NK-92 (cell line): ENCODE data around the gene ZMIZ1.

Source experiments
- DNase-seq: peaks from one replicate; lab custom pipeline; 2025; ENCODE audit not compliant: unreplicated experiment; lab: John Stamatoyannopoulos, UW

The ZMIZ1 gene

GRCh38 chr10:79299397-79300241 lies 230.9 kb downstream of the ZMIZ1 start:
- no peak for DNase-seq

DNA sequence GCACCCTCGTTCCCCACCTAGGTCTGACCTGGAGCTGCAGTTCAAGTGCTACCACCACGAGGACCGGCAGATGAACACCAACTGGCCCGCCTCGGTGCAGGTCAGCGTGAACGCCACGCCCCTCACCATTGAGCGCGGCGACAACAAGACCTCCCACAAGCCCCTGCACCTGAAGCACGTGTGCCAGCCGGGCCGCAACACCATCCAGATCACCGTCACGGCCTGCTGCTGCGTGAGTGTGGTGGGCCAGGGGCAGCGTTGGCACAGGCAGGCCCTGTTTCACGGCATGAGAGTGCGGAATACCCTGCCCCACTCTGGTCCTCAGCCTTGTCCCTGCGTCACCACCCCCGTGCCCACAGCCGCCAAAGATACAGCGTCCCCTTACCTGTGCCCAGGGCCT lies 231.9 kb downstream of the ZMIZ1 start:
- no peak for DNase-seq

DNA sequence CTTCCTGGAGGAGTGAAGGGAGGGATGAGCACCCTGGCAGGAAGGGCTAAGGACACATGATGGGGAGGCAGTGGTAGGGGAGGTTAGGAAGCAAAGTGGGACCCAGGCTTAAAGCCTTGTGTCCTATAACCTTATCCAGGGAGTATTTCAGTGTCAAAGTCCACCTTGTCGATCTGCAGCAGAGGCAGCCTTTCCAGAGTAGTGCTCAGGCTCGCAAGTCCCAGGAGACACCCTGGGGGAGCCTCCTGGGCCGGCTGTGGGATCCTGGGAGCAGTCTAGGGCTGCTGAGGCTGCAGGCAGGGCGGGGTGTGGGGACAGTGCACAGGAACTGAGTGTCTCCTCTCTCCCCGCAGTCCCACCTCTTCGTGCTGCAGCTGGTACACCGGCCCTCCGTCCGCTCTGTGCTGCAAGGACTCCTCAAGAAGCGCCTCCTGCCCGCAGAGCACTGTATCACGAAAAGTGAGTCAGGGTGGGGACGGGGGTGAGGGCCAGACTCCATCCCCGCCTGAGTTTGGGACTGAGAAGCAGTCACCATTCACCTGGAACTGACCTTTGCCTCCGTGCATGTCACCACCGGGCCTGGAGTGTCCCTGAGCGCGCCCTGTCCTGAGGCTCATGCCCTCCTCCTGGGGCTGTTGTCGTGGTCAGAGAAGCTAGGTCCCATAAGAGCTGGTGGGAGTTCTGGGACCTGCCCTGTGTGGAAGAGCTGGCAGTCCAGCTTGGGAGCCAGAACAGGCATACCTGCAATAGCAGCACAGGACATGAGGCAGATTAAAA lies 233.2 kb downstream of the ZMIZ1 start:
- no peak for DNase-seq

DNA sequence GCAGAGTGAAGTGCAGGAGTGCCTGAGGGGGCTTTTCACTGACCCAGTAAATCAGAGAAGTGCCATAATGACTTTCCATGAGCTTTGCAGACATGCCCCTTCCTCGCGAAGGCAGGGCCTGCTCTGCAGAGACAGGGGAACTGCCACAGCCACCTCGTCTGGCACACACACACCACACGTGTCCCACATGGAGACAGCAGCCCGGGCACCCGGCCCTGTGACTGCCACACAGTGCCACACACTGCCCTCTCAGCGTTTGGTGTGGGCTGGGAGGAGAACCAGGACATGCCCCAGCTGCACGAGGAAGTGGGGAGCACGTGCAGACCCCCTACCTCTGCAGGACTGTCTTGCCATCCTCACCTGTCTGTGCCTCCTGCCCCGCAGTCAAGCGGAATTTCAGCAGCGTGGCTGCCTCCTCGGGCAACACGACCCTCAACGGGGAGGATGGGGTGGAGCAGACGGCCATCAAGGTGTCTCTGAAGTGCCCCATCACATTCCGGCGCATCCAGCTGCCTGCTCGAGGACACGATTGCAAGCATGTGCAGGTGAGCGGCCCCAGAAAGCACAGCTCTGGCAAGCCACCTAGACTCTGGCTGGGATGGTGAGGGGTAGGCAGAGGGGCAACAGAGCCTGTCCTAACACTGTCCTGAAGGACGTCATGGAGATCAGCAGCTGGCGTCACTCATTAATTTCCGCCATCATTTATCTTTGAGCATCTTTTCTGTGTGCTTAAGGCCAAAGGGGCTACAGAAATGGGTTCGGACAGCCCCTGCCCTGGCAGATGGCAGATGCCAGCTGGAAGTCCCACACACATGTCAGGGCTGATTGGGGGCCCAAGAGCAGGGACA lies 235.1 kb downstream of the ZMIZ1 start:
- no peak for DNase-seq

- no peak for DNase-seq
Measured at GRCh38 chr10:79304479-79305087, 235.8 kb downstream of the ZMIZ1 start.

DNA sequence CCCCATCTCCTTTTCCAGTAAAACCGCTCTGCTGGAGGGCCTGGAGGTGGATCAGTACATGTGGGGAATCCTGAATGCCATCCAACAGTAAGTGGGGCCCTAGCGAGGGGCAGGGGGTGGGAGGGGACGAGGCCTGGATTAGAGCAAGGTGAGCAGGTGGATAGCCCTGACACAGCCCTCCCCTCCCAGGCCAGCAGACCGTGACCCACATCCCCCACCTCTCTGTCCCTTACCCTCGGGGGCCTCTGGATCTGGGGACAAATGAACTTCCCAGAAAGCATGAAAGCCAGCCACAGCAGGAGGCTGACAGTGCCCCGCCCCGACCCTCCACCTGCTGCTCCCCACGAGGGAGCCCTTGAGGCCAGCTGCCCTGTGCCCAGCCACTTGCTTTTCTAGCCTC lies 236.7 kb downstream of the ZMIZ1 start:
- no peak for DNase-seq

DNA sequence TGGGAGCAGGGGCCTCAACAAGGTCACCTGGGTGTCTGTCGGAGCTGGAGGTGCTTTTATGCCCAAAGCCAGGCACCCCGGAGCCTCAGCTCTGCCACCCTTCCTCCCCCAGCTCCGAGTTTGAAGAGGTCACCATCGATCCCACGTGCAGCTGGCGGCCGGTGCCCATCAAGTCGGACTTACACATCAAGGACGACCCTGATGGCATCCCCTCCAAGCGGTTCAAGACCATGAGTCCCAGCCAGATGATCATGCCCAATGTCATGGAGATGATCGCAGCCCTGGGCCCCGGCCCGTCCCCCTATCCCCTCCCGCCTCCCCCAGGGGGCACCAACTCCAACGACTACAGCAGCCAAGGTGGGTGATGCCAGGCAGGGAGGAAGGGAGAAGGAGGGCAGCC lies 237.2 kb downstream of the ZMIZ1 start:
- no peak for DNase-seq

- no peak for DNase-seq
Measured at GRCh38 chr10:79306644-79307220, 238.0 kb downstream of the ZMIZ1 start.

DNA sequence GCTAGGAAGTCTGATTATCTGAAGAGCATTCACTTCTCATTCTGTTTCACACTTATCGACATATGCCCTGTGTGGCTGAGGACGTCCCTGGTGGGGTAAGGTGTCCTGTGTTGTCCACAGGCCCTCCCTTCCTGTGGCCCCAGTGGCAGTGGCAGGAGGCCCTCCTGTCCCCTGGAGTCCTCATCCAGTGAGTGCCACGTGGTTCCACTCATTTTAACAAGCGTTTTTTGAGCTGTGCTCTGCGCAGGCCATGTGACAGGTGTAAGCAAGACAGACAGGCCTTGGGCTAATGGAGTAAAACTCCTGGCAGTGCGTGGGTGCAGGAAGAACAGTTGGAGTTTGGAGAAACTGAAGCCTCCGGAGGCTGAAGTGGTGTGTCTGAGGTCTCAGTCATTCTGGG lies 239.2 kb downstream of the ZMIZ1 start:
- DNase-seq, result no peak

- no peak for DNase-seq
Measured at GRCh38 chr10:79308969-79309665, 240.4 kb downstream of the ZMIZ1 start.

DNA sequence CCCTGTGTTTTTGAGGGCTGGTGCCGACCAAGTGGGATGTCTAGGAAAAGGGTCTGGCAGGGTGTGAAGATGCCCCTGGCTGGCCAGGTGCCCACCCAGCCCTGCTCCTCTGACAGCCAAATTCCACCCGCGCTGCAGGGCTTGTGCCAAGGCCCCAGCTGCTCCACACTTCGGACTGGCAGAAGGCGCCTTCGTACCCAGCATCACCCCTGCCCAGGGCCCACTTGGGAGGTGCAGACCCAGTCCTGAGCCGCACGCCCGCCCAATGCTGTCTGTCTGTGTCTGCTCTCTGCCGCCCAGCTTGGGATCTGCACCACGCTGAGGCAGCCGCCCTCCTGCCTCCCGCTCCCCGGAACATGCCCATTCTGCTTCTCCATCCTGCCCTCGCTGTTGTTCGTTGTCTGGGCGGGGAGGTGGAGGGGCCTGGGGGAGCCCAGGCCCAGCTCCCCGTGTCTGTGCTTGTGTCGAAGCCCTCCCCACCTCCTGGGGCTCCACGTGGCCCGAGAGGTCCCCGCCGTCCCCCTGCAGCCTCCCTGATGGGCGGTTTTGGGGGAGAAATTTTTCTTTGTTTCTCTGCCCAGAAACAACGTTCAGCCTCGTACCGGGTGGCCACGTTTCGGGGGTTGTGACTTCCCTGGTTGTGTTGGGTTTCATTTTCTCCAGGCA lies 241.6 kb downstream of the ZMIZ1 start:
- DNase-seq, result no peak

- DNase-seq, result no peak
Measured at GRCh38 chr10:79310911-79311573, 242.3 kb downstream of the ZMIZ1 start.

DNA sequence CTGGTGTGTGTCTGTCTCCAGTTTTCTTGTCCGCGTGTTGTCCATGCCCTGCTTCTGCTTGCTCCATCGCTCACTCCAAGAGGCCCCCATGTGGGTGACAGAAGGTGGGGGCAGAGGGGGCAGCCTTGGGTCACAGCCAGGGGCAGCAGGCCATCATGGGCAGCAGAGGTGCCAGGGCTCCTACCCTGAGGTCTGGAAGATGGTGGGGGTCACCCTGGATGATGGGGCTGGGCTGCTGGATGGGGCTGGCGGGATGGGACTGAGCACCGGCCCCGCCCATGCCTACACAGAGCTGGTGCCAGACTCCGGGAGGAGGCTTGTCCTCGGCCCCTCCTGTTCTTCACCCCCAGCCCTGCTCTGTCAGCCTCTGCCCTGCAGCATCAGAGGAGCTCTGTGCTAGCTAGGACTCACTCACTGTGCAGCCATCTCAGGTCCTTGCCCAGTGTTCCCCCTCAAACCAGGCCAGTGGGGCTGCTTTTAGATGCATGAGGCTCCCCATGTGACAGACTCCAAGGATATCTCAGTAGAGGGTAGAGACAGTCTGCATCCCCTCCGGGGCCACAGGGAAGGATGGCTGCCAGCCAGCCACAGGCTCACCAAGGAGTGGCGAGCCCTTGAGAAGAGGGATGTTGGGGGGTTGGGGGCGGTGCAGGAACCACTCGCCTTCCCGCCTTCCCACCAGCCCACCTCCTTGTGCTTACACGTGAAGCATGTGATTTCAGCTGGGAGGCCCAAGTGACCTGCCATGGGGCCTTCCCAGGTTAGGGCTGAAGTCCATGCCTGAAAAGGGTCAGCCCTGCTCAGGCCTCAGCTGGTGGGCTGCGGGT lies 243.0 kb downstream of the ZMIZ1 start:
- DNase-seq, result no peak

- DNase-seq, result no peak
Measured at GRCh38 chr10:79312601-79313187, 243.9 kb downstream of the ZMIZ1 start.

GRCh38 chr10:79313320-79313719 lies 244.6 kb downstream of the ZMIZ1 start:
- no peak for DNase-seq

DNA sequence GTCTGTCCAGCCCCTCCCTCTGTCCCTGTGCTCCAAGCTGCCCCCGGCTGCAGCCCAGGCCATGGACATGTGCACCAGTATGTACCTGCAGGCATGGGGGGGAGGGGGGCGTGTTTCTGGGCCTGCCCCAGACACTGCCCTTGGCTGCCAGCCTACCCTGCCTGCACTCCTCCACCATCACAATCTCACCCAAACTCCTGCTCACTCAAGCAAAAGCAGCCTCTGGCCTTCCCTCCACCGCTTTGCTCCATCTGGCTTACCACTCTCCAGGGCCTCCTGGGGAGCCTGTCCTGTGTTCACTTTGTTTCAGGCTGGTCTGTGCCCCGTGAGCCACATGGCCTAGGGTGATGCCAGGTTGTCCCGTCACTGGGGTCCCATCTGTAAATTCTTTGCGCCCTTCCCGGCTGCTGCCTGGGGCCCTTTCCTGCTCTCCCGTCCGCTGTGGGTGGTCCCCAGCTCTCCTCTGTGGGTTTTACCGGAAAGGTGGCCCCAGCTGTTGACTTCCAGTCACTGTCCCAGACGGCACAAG lies 245.2 kb downstream of the ZMIZ1 start:
- DNase-seq, result no peak

DNA sequence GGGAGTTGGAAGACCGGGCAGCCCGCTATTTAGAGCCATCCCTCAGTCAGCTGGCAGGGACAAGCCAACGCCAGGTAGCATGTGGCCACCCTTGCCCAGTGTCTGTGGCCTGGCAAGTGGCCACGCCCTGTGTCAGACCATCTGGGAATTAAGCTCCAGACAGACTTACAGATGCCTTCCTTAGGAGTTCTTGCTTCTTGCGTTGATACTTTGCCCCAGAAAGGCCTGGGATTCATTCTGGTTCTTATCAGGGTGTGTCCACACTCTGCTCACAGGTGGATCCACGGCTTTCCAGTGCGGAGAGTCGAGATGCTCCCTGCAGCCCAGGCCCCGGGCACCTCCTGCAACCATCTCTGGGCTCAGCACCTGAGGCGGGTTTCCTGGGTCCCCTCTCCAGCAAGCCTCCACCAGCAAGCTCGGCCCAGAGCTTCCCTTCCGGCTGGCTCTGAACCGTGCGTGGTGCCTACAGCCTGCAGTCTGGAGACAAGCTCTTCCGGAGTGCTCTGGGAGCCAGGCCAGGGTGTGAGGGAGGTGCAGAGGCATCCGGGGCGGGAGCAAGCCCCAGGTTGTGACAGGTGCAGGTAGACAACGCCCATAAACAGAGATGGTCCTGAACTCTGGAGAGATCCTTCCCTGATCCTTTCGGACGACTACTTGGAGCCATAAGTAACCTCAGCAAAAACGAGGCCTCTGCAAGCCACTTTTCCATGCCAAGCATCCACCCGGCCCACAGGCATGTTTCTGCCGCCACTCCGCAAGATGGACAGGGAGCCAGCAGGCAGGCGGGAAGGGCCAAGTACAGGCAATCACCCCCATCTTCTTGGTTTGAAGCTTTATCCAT lies 246.2 kb downstream of the ZMIZ1 start:
- no peak for DNase-seq
